ENCODE data around the gene CD70. TPM values are rescaled to one million over a fixed set of nuclear protein-coding genes. Genes with fewer than 3 reads are reported as not detected.
"Not testable (repeated sequence)": the region's sequence is repeated elsewhere in the genome, so short reads cannot be mapped to it uniquely, and the experiment has no call there.

The CD70 gene
- total RNA-seq, 4 donors from 2014 or later: 0.73 TPM; not detected in 3

DNA sequence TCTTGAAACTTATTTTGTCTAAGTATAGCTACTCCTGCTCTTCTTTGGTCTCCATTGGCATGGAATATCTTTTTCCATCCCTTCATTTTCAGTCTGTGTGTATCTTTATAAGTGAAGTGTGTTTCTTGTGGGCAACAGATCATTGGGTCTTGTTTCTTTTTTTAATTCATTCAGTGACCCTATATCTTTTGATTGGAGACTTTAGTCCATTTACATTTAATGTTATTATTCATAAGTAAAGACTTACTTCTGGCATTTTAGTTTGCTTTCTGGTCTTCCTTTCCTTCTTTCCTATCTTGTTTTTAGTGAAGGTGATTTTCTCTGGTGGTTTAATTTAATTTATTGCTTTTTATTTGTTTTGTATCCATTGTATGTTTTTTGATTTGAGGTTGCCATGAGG, 19.8 kb downstream of the CD70 start:
- TF ChIP-seq, protein P1, sequence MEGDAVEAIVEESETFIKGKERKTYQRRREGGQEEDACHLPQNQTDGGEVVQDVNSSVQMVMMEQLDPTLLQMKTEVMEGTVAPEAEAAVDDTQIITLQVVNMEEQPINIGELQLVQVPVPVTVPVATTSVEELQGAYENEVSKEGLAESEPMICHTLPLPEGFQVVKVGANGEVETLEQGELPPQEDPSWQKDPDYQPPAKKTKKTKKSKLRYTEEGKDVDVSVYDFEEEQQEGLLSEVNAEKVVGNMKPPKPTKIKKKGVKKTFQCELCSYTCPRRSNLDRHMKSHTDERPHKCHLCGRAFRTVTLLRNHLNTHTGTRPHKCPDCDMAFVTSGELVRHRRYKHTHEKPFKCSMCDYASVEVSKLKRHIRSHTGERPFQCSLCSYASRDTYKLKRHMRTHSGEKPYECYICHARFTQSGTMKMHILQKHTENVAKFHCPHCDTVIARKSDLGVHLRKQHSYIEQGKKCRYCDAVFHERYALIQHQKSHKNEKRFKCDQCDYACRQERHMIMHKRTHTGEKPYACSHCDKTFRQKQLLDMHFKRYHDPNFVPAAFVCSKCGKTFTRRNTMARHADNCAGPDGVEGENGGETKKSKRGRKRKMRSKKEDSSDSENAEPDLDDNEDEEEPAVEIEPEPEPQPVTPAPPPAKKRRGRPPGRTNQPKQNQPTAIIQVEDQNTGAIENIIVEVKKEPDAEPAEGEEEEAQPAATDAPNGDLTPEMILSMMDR (IDR thresholded peaks at IDR 0.05): no peak
- no peak for TF ChIP-seq POLR2A (IDR thresholded peaks at IDR 0.05)
- Histone ChIP-seq H3K4me3 (replicated peaks in 1 of 3) (no peak overlapping the region), H3K36me3 (no peaks in the 10 kb centered on the region), H3K4me1 (no peaks in the 10 kb centered on the region), H3K27ac (no peak overlapping the region), H3K9me3 (no peaks in the 10 kb centered on the region), H3K27me3 (no peaks in the 10 kb centered on the region)
- intact Hi-C loops (cut with DNase I): no loop called here
- no peak for DNase-seq

DNA sequence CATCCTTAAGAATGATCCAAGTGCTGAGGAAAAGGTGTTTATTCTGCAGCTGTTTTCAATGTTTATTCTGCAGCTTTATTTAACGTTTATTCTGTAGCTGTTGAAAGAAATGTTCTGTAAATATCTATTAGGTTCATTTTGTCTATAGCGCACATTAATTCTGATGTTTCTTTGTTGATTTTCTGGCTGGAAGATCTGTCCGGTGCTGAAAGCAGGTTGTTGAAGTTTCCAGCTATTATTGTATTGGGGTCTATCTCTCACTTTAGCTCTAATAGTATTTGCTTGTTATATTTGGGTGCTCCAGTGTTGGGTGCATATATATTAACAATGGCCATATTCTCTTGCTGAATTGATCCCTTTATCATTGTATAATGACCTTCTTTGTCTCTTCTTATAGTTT, 20.2 kb downstream of the CD70 start:
- DNase-seq: no peak
- intact Hi-C loops (cut with DNase I): no loop called here
- Histone ChIP-seq H3K36me3 (no peaks in the 10 kb centered on the region), H3K9me3 (no peaks in the 10 kb centered on the region), H3K4me1 (no peaks in the 10 kb centered on the region), H3K27ac (no peak overlapping the region), H3K4me3 (replicated peaks in 1 of 3) (no peak overlapping the region), H3K27me3 (no peaks in the 10 kb centered on the region)
- TF ChIP-seq POLR2A (IDR thresholded peaks at IDR 0.05): no peak
- TF ChIP-seq, protein P1 (IDR thresholded peaks at IDR 0.05): no peak
- 54 to 82% methylated on average over 3 of the region's 3 CpGs for WGBS, 2 donors

DNA sequence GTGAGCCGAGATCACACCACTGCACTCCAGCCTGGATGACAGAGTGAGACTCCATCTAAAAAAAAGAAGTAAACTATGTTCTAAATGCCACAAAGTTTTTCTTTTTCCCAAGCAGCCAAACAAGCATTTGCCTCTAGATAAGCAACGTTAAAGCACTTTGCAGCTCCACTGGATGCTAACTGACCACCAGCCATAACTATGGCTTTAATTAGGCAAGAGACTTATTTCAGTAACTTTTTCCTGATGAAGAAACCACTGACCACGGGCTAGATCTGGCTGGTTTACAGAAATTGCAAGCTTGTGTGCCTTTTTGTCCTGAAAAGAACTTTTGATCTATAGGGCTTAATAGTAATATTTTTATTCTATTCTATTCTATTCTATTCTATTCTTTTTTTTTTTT, 22.1 kb downstream of the CD70 start:
- H3K4me3 ChIP-seq (replicated peaks in 1 of 3): no peak overlapping the region
- no peak overlapping the region for H3K27ac ChIP-seq
- intact Hi-C loops (cut with DNase I): no loop called here
- no peaks in the 10 kb centered on the region for H3K4me1 ChIP-seq
- no peak for TF ChIP-seq POLR2A (IDR thresholded peaks at IDR 0.05)
- TF ChIP-seq, protein P1 (IDR thresholded peaks at IDR 0.05): no peak
- H3K27me3 ChIP-seq: no peaks in the 10 kb centered on the region
- H3K9me3 ChIP-seq: no peaks in the 10 kb centered on the region
- no peak for DNase-seq
- 66 to 67% methylated on average over 3 of the region's 3 CpGs for WGBS, 2 donors
- H3K36me3 ChIP-seq: no peaks in the 10 kb centered on the region

DNA sequence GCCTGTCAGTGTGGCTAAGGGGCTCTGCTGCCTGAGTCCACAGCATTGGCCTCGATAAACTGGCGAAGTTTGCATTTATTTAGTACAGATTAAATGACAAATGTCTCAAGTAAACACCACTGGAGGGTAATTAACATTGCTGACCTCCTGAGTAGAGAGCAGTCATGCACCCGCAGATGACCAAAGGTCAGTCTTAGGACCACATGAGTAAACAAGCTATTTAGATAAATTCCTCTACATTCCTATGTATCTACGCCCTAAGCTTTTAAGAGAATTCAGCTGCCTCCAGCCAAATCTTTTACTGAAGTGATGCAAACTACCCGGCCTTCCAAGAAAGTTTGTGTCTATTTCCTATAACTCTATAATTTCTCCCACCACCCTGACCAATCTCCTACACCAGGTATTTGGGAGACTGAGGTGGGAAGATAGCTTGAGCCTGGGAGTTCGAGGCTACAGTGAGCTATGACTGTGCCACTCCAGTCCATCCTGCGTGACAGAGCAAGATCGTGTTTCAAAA, 22.9 kb downstream of the CD70 start:
- Histone ChIP-seq H3K4me3 (replicated peaks in 1 of 3) (no peak overlapping the region), H3K27me3 (no peaks in the 10 kb centered on the region), H3K4me1 (no peaks in the 10 kb centered on the region), H3K27ac (no peak overlapping the region), H3K36me3 (no peaks in the 10 kb centered on the region), H3K9me3 (no peaks in the 10 kb centered on the region)
- TF ChIP-seq, protein P1 (IDR thresholded peaks at IDR 0.05): no peak
- no peak for TF ChIP-seq POLR2A (IDR thresholded peaks at IDR 0.05)
- DNase-seq: no peak
- 68 to 74% methylated on average over 8 of the region's 8 CpGs for WGBS, 2 donors
- intact Hi-C loops (cut with DNase I): no loop called here

DNA sequence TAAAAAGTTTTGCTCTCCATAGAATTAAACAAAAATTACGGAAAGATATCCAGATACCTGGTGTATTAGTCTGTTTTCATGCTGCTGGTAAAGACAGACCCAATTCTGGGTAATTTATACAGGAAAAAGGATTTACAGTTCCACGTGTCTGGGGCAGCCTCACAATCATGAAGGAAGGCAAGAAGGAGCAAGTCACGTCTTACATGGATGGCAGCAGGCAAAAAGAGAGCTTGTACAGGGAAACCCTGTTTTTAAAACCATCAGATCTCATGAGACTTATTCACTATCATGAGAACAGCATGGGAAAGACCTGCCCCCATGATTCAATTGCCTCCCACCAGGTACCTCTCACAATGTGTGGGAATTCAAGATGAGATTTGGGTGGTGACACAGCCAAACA, 24.2 kb downstream of the CD70 start:
- H3K4me3 ChIP-seq (replicated peaks in 1 of 3); H3K36me3 ChIP-seq; H3K27ac ChIP-seq; intact Hi-C loops (cut with DNase I); DNase-seq; H3K9me3 ChIP-seq; H3K27me3 ChIP-seq; H3K4me1 ChIP-seq: not testable (repeated sequence)
- 69 to 73% methylated on average over 3 of the region's 3 CpGs for WGBS, 2 donors

DNA sequence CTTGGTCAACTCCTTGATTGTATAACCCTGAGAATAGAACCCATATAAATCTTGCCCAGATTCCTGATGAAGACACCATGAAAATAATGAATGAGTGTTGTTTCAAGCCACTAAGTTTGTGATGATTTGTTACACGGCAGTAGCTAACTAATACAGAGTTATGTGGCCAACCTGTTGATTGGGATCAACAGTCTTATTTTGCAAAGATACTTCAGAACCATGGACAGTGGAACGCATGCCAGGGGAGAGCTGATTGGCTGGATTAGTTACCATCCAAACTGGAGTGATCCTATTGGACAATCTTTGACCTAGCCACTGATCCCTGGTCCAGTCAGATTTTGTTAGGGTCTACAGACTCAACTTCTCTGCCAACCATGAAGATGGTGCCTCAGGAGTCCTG, 26.6 kb downstream of the CD70 start:
- 72 to 77% methylated on average over 2 of the region's 2 CpGs for WGBS, 2 donors
- no peaks in the 10 kb centered on the region for H3K9me3 ChIP-seq
- no peaks in the 10 kb centered on the region for H3K4me1 ChIP-seq
- no peak overlapping the region for H3K27ac ChIP-seq
- no peak for TF ChIP-seq POLR2A (IDR thresholded peaks at IDR 0.05)
- TF ChIP-seq, protein P1 (IDR thresholded peaks at IDR 0.05): no peak
- H3K27me3 ChIP-seq: no peaks in the 10 kb centered on the region
- no peak for DNase-seq
- no peaks in the 10 kb centered on the region for H3K36me3 ChIP-seq
- intact Hi-C loops (cut with DNase I): no loop called here
- no peak overlapping the region for H3K4me3 ChIP-seq (replicated peaks in 1 of 3)

DNA sequence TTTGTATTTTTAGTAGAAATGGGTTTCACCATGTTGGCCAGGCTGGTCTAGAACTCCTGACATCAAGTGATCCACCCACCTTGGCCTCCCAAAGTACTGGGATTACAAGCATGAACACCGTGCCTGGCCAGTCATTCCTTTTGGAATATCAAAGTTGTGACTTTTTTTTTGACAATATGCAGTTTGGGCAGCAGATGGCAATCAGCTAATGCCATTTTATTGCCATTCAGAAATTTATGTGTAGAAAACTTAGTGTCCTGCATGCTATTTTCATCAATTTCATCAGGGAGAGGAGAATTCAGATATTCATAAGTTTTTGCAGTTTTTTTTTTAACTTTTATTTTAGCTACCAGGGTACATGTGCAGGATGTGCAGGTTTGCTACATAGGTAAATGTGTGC, 28.5 kb downstream of the CD70 start:
- intact Hi-C loops (cut with DNase I); H3K4me3 ChIP-seq (replicated peaks in 1 of 3): not testable (repeated sequence)
- WGBS, 2 donors: 44 to 78% methylated on average over 1 of the region's 1 CpG

More for the DNA sequence above, 28.5 kb downstream of the CD70 start:
- H3K36me3 ChIP-seq, H3K4me1 ChIP-seq, DNase-seq, H3K27ac ChIP-seq, H3K27me3 ChIP-seq, H3K9me3 ChIP-seq: not testable (repeated sequence)

Measured in thyroid gland (tissue), 4 donors.